ENCODE data around the gene FTCD.

- no peak for TF ChIP-seq CTCF (IDR thresholded peaks at IDR 0.05; ENCODE audit: low read length)
- no peak for TF ChIP-seq EZH2phosphoT487 (IDR thresholded peaks at IDR 0.05; ENCODE audit: low read length)
- TF ChIP-seq EZH2 (optimal IDR thresholded peaks at IDR 0.05; ENCODE audit: low read depth, low read length), result no peak
Observed at GRCh38 chr21:46154155-46154954, 1.0 kb downstream of the FTCD start.

Measured in MM.1S (cell line).